HL-60/S4 treated with phorbol 12-myristate 13-acetate at 8.2 ng/mL for 4 days and 3 days (cell line): Measurements from ENCODE around the gene GPR84.
"Not testable (repeated sequence)": the region's sequence is repeated elsewhere in the genome, so short reads cannot be mapped to it uniquely, and the experiment has no call there.

Experiments
- in situ Hi-C: fragments of 300-500 bp; cut with MboI; formaldehyde crosslinking; loops from 2 replicates; pipeline ENCODE4 v1.15.0; 2022; ENCODE audit warnings: low sequenced_read_pairs

Gene GPR84

GRCh38 chr12:54331461-54331860 is 32.8 kb downstream of the GPR84 start:
- in situ Hi-C loops = no loop called here

- in situ Hi-C loops = no loop called here
Observed at GRCh38 chr12:54330442-54330841, 33.8 kb downstream of the GPR84 start.

GRCh38 chr12:54329759-54330158 is 34.5 kb downstream of the GPR84 start:
- in situ Hi-C loops = no loop called here

GRCh38 chr12:54328595-54329337 is 35.5 kb downstream of the GPR84 start:
- in situ Hi-C loops = no loop called here

- in situ Hi-C loops = not testable (repeated sequence)
Observed at GRCh38 chr12:54325442-54326109, 38.7 kb downstream of the GPR84 start.

- in situ Hi-C loops = no loop called here
Observed at GRCh38 chr12:54324617-54325441, 39.5 kb downstream of the GPR84 start, which contains the start of gene COPZ1. Gene COPZ1 (plus strand): TSS chr12:54325131. CDS start chr12:54325164, 33 bp downstream.

GRCh38 chr12:54321363-54321762 is 42.9 kb downstream of the GPR84 start:
- in situ Hi-C loops = no loop called here
